ENCODE measurements around the gene PTPRQ. TPM values are rescaled to one million over a fixed set of nuclear protein-coding genes. Genes with fewer than 3 reads are reported as not detected.
"Not testable (repeated sequence)": the region's sequence is repeated elsewhere in the genome, so short reads cannot be mapped to it uniquely, and the experiment has no call there.

The PTPRQ gene
- total RNA-seq, 2 donors from 2014 or later: not detected

GRCh38 chr12:80607361-80608135 is 163.5 kb downstream of the PTPRQ start:
- intact Hi-C loops (cut with DNase I, micrococcal nuclease): no loop called here
- no peak for DNase-seq

DNA sequence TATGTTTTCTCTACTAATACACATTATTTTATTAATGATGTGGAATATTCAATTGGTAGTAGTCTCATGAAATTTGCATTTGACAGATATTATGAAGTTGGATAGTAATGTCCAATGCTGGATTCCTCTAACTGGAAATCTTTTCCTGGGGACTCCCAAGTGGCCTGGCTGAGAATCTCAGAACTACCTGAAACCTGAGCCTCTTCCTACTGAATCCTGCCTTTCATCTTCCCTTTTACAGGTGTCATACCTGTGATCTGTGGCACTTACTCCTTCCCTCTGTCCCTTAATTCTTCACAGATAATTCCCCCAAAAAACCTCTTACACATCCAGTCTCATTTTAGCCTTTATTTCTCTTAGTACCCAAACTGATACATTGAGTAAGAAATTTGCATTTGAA is 173.7 kb downstream of the PTPRQ start:
- ATAC-seq (no peak), DNase-seq (no peak)
- intact Hi-C loops (cut with DNase I, micrococcal nuclease): no loop called here

More at GRCh38 chr12:80607361-80608135, 163.5 kb downstream of the PTPRQ start:
- no peak for ATAC-seq

GRCh38 chr12:80620281-80620680 is 176.2 kb downstream of the PTPRQ start:
- DNase-seq: no peak
- no peak for ATAC-seq
- intact Hi-C loops (cut with DNase I, micrococcal nuclease): no loop called here

GRCh38 chr12:80622271-80622670 is 178.2 kb downstream of the PTPRQ start:
- DNase-seq: no peak
- intact Hi-C loops (cut with DNase I, micrococcal nuclease): no loop called here
- ATAC-seq: no peak

GRCh38 chr12:80625051-80625450 is 181.0 kb downstream of the PTPRQ start:
- intact Hi-C loops (cut with DNase I, micrococcal nuclease): no loop called here
- ATAC-seq (no peak), DNase-seq (no peak)

GRCh38 chr12:80625901-80626300 is 181.9 kb downstream of the PTPRQ start:
- ATAC-seq: no peak
- intact Hi-C loops (cut with DNase I, micrococcal nuclease): no loop called here
- DNase-seq: no peak

DNA sequence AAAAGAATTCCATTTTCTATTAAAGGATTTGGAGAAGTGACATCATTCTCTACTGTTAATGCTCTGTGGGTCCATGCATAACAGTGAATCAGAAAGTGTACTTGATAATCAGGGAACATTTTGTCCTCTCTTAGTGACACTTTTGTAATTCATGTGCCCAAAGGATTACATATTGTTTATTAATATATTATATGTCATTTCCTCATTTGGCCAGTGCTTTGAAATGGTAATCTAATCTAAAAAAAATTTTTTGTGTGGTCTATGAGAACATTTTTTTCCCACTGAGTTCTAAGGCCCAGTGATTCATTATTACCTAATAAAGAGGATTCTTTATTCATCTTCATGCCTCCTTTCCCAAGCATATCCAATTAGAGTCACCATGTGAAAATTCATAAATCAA is 183.7 kb downstream of the PTPRQ start:
- no peak for ATAC-seq

GRCh38 chr12:80632835-80633234 is 188.8 kb downstream of the PTPRQ start:
- ATAC-seq (no peak), DNase-seq (peak in 1 of 2 donors; percentile 4)
- intact Hi-C loops (cut with DNase I, micrococcal nuclease): no loop called here

More for the DNA sequence above, 183.7 kb downstream of the PTPRQ start:
- intact Hi-C loops (cut with DNase I, micrococcal nuclease): no loop called here
- no peak for DNase-seq

- intact Hi-C loops (cut with DNase I, micrococcal nuclease): no loop called here
Measured at GRCh38 chr12:80634903-80635302, 190.9 kb downstream of the PTPRQ start.

GRCh38 chr12:80636832-80637231 is 192.8 kb downstream of the PTPRQ start:
- ATAC-seq: no peak
- DNase-seq: no peak
- intact Hi-C loops (cut with DNase I, micrococcal nuclease): no loop called here

More at GRCh38 chr12:80634903-80635302, 190.9 kb downstream of the PTPRQ start:
- DNase-seq (no peak), ATAC-seq (no peak)

DNA sequence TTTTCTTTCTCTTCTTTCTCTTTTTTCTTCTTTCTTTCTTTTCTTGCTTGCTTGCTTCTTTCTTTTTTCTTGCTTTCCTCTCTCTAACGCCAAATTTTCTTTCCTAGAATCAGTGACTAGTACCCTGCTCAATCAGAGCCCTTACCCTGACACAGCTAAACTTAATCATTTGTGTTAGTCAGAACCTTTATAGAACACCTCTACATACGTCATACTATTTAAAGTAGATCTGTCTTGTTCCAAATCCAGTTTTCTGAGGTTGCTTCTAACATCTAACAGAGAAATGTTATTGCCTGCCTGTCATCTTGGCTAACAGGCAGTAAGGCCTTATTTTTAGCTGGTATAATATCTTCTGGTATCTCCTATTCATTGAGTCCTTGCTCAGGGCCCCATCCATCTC is 197.9 kb downstream of the PTPRQ start:
- ATAC-seq (no peak), DNase-seq (no peak)
- intact Hi-C loops (cut with DNase I, micrococcal nuclease): no loop called here

- ATAC-seq: no peak
- intact Hi-C loops (cut with DNase I, micrococcal nuclease): no loop called here
- no peak for DNase-seq
Measured at GRCh38 chr12:80643961-80644360, 199.9 kb downstream of the PTPRQ start.

DNA sequence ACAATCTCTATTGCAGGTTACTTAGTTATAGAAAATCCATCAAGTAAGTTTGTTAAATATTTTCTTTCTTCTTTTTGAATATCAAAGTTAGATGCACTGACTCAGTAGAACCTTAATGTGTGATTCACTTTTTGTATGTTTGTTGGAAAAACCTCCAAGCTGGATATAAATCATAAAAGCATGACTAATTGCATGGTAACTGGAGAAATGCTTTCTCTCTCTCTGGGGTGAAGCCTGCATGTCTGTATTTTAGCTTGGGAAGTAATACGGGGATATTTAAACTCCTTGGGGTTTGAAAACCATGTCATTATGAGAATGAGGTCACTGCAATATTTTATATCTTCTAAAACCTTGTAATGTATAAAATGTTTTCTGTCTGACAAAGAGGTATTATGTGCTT is 204.8 kb downstream of the PTPRQ start:
- intact Hi-C loops (cut with DNase I, micrococcal nuclease): no loop called here
- no peak for DNase-seq
- no peak for ATAC-seq

DNA sequence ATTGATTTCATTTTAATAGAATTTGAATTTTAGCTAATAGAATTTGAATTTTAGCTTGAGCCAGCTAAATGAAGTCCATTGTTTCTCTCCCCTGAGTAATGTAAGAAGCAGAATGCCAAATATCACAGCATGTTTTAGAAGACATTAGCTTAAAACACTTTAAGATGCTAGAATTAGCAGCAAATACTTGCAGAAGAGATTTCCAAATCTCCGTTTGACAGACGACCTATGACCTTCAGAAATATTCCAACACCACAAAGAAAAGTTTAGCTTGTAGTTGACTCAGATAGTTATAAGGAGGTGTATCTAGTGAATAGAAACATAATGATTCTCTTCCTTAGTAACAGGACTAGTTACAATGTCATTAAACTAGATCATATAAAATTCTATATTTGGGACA is 211.7 kb downstream of the PTPRQ start:
- DNase-seq (no peak), ATAC-seq (no peak)
- intact Hi-C loops (cut with DNase I, micrococcal nuclease): no loop called here

- no peak for DNase-seq
- ATAC-seq: no peak
- intact Hi-C loops (cut with DNase I, micrococcal nuclease): no loop called here
Measured at GRCh38 chr12:80659512-80660063, 215.6 kb downstream of the PTPRQ start.

GRCh38 chr12:80662586-80662985 is 218.6 kb downstream of the PTPRQ start:
- ATAC-seq (no peak), DNase-seq (no peak)
- intact Hi-C loops (cut with DNase I, micrococcal nuclease): no loop called here

DNA sequence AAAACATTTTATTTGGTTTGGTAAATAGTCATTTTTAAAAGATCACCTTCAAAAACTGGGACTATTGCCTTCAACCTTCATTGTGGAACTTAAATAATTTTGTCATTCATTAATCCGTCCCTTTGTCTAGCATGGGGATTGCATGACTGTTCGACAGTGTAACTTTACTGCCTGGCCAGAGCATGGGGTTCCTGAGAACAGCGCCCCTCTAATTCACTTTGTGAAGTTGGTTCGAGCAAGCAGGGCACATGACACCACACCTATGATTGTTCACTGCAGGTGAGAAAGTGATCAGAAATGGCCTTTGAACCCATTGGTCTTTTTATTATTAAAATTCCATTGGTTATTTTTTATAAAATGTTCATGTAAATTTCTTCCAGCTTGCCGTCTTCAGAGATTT is 226.2 kb downstream of the PTPRQ start:
- ATAC-seq (no peak), DNase-seq (no peak)
- intact Hi-C loops (cut with DNase I, micrococcal nuclease): no loop called here

GRCh38 chr12:80676042-80676636 is 232.1 kb downstream of the PTPRQ start:
- DNase-seq; intact Hi-C loops (cut with DNase I, micrococcal nuclease); ATAC-seq: not testable (repeated sequence)

GRCh38 chr12:80676856-80677255 is 232.8 kb downstream of the PTPRQ start:
- no peak for DNase-seq
- intact Hi-C loops (cut with DNase I, micrococcal nuclease): no loop called here
- ATAC-seq: no peak

DNA sequence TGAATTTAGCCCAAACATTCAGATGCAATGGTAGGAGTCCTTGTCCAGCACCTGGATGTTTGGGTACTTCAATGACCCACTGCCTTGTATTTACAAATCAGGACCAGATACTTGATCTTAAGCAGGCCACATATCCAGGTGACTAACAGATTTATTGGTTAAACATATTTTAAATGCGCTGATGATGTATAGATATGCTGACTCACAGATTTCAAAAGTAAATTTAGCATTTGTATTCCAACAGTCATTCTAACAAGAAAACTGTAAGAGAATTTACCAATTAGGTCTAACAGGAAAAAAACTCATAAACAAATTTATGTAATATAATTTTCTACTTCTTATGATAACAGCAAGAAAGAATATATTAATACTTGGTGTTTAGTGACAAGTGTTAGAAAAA is 234.0 kb downstream of the PTPRQ start:
- intact Hi-C loops (cut with DNase I, micrococcal nuclease): no loop called here
- no peak for DNase-seq
- ATAC-seq: no peak
